ENCODE results near the gene SIN3A.

DNA sequence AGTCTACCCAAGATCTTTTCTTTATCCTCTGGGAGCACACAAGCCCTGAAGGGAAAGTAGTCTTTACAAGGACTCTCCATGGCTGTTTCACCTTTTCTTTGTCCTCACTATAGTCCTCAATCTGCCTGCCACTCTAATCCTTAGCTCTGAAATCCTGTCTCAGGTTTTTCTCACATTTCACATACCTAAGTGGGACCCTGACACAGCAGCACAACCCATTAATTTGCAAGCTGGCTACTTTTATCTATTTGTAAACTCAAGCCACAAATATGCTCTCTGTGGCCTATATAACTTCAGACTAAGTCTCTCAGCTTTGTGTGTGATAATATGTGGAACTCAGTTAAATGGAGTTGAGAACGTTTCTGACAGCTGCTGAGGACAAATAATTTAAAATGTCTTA lies 19.8 kb downstream of the SIN3A start:
- TF ChIP-seq EZH2phosphoT487 (IDR thresholded peaks at IDR 0.05; ENCODE audit: unreplicated experiment) (no peak), POLR2AphosphoS5 (IDR thresholded peaks at IDR 0.05; ENCODE audit: low read depth) (no peak)

Measured in GM23338 (cell line).